Right lobe of liver (tissue), 6 donors: ENCODE data around the gene TNFRSF19. TPM values are rescaled to one million over a fixed set of nuclear protein-coding genes. Genes with fewer than 3 reads are reported as not detected.

Source experiments
- ATAC-seq, 4 donors: fragments of 200-7000 bp; cut with Tn5 transposase; one replicate each; pipeline ENCODE4 v1.9.1; 2020; ENCODE audit warnings: mild to moderate bottlenecking in 4 of 4, moderate library complexity in 4 of 4
- DNase-seq, 3 donors: peaks; one replicate each; pipeline ENCODE4 v3.0.0-alpha.2; 2020
- H3K27ac ChIP-seq, 3 donors: fragments of 200-600 bp; one replicate each; pipeline ENCODE4 v1.8.0; 2022
- H3K27me3 ChIP-seq, 2 donors: fragments of 200-600 bp; one replicate each; pipeline ENCODE4 v1.8.0; 2022
- H3K36me3 ChIP-seq, 4 donors: fragments of 200-600 bp; sonication (generic) in 1 of 4; one replicate each; pipeline versions ENCODE4 v1.5.1 to v1.8.0; 2017 to 2022; ENCODE audit warnings: control low read depth in 1 of 4
- H3K4me1 ChIP-seq, 4 donors: fragments of 200-600 bp; sonication (generic) in 1 of 4; one replicate each; pipeline versions ENCODE4 v1.5.1 to v1.8.0; 2017 to 2022; ENCODE audit warnings: control low read depth in 1 of 4
- H3K4me3 ChIP-seq, 3 donors: fragments of 200-600 bp; one replicate each; pipeline ENCODE4 v1.8.0; 2022
- H3K9me3 ChIP-seq, 4 donors: fragments of 200-600 bp; sonication (generic) in 1 of 4; one replicate each; pipeline versions ENCODE4 v1.5.1 to v1.8.0; 2017 to 2022; ENCODE audit warnings: control low read depth in 1 of 4
- POLR2A ChIP-seq: fragments of 450-650 bp; IDR thresholded peaks from one replicate; pipeline ENCODE4 v1.6.1; 2017; ENCODE audit warnings: antibody characterized with exemption, mild to moderate bottlenecking
- WGBS: methylation state at CpG from one replicate; pipeline ENCODE4 v1.1.6; 2018; ENCODE audit warnings: low coverage, low lambda C conversion rate; ENCODE audit not compliant: insufficient coverage; ENCODE audit errors: missing lambda C conversion rate; 5-methylcytosine and 5-hydroxymethylcytosine counted together
- intact Hi-C, 2 donors: fragments of 100-400 bp; cut with DNase I; formaldehyde crosslinking; loops; one replicate each; pipeline versions ENCODE4 v1.11.2 to v1.14.1; 2022
- total RNA-seq, 6 experiments: library from RNA; depleted of rRNA in 2 of 6; stranded (reverse); fragments of >200 nt in 2 of 6; fragmentation: NEBNext Ultra II Directional in 3 of 6; extraction: Animal tissue kit (Norgen Biotek cat#: 25700) in 3 of 6; gene quantifications; one replicate each; pipeline versions ENCODE4 v1.1.0 to v1.2.4, GENCODE V29; 2016 to 2023
- TF ChIP-seq, protein P1 (sequence below), 4 donors: fragments of 200-600 bp in 3 of 4; fragments of 450-650 bp in 1 of 4; IDR thresholded peaks; one replicate each; pipeline versions ENCODE4 v1.5.1 to v1.8.0; 2016 to 2022; ENCODE audit warnings: antibody characterized with exemption in 4 of 4, mild to moderate bottlenecking in 2 of 4
- donor health status: DM: no; HTN: yes; CAD: no.
- donor health status: DM: no; HTN: no; CAD: no.
- donor health status: DM: no; HTN: no; CAD: no.
- donor health status: DM: no; HTN: yes; CAD: no.
- donor health status: DM: no; HTN: yes; CAD: no.

The TNFRSF19 gene
- total RNA-seq, 6 experiments from 2014 or later, result 0.06 to 0.37 (median 0.29) TPM; not detected in 1

DNA sequence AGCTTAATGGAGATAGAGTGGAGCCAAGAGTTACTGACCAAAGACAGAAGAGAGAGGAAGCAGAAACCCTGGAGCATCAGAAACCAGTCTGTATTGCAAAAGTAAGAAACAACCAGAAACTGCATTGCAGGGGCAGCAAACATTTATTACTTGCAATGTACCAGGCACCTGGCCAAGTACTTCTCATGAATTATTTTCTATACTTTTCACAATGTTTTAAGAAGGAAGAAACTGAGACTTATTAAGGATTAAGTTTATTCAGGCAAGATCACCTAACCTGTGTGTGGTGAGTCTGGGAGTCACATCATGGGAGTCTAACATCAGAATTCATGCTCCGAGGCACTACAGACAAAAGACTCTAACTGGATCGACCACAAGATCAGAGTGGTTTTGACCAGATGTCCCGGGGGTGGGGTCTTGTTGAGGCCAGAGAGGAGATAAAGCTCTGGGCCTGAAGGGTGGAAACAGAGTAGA, 47.4 kb downstream of the TNFRSF19 start:
- H3K36me3 ChIP-seq, result no peaks in the 10 kb centered on the region
- intact Hi-C loops, result no loop called here
- H3K4me1 ChIP-seq, result no peaks in the 10 kb centered on the region
- ATAC-seq, result no peak
- no peak for DNase-seq
- H3K4me3 ChIP-seq, result no peak overlapping the region
- no peak overlapping the region for H3K27ac ChIP-seq
- WGBS, result 40% methylated on average over 3 of the region's 3 CpGs
- TF ChIP-seq POLR2A, result no peak
- TF ChIP-seq, protein P1, sequence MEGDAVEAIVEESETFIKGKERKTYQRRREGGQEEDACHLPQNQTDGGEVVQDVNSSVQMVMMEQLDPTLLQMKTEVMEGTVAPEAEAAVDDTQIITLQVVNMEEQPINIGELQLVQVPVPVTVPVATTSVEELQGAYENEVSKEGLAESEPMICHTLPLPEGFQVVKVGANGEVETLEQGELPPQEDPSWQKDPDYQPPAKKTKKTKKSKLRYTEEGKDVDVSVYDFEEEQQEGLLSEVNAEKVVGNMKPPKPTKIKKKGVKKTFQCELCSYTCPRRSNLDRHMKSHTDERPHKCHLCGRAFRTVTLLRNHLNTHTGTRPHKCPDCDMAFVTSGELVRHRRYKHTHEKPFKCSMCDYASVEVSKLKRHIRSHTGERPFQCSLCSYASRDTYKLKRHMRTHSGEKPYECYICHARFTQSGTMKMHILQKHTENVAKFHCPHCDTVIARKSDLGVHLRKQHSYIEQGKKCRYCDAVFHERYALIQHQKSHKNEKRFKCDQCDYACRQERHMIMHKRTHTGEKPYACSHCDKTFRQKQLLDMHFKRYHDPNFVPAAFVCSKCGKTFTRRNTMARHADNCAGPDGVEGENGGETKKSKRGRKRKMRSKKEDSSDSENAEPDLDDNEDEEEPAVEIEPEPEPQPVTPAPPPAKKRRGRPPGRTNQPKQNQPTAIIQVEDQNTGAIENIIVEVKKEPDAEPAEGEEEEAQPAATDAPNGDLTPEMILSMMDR (IDR thresholded peaks at IDR 0.05), result no peak
- H3K27me3 ChIP-seq, result no peaks in the 10 kb centered on the region
- H3K9me3 ChIP-seq, result no peaks in the 10 kb centered on the region

DNA sequence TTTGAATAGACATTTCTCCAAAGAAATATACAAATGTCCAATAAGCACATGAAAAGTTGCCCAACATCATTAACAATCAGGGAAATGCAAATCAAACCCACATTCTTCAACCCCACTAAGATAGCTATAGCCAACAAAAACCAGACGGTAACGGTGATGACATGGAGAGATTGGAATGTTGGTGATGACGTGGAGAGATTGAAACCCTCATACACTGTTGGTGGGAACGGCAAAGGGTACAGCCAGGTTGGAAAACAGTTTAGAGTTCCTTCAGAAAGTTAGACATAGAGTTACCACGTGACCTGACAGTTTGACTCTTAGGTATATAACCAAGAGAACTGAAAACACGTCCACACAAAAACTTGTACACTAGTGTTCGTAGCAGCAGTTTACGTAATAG, 48.1 kb downstream of the TNFRSF19 start:
- TF ChIP-seq, protein P1 (IDR thresholded peaks at IDR 0.05), result no peak
- no peak for TF ChIP-seq POLR2A
- H3K9me3 ChIP-seq, result no peaks in the 10 kb centered on the region
- intact Hi-C loops, result no loop called here
- H3K4me1 ChIP-seq, result no peaks in the 10 kb centered on the region
- H3K36me3 ChIP-seq, result no peaks in the 10 kb centered on the region
- no peak for ATAC-seq
- no peak for DNase-seq
- H3K27ac ChIP-seq, result no peak overlapping the region
- 62% methylated on average over 8 of the region's 8 CpGs for WGBS
- no peaks in the 10 kb centered on the region for H3K27me3 ChIP-seq
- H3K4me3 ChIP-seq, result no peak overlapping the region

- TF ChIP-seq, protein P1 (IDR thresholded peaks at IDR 0.05), result no peak
- TF ChIP-seq POLR2A, result no peak
- Histone ChIP-seq H3K27ac (no peak overlapping the region), H3K27me3 (no peaks in the 10 kb centered on the region), H3K9me3 (no peaks in the 10 kb centered on the region), H3K36me3 (no peaks in the 10 kb centered on the region), H3K4me1 (no peaks in the 10 kb centered on the region), H3K4me3 (no peak overlapping the region)
- ATAC-seq, result no peak
- intact Hi-C loops, result no loop called here
- DNase-seq, result no peak
- WGBS, result 78% methylated on average over 5 of the region's 5 CpGs
Observed at GRCh38 chr13:23619068-23619855, 49.0 kb downstream of the TNFRSF19 start.

DNA sequence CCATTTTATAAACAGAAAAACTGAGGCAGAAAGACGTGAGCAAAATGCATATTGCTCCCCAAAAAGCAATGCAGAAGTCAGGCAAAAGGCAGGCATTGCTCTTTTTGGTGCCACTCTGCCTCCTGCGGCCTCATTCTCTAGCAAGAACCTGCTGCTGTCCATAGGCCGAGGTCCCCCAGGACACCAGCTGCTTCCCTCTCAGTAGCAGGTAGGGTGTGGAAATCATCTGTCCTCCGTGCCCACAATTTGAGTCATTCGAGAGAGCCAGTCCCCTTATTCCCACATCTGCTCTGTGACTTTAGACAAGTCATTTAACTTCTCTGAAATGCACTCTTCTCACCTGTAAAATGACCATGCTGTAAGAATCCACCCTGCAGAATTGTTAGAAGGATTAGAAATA, 50.0 kb downstream of the TNFRSF19 start:
- Histone ChIP-seq H3K36me3 (no peaks in the 10 kb centered on the region), H3K27me3 (no peaks in the 10 kb centered on the region), H3K4me1 (no peaks in the 10 kb centered on the region), H3K4me3 (no peak overlapping the region), H3K27ac (no peak overlapping the region), H3K9me3 (no peaks in the 10 kb centered on the region)
- DNase-seq, result no peak
- WGBS, result 67% methylated on average over 4 of the region's 5 CpGs
- no peak for TF ChIP-seq POLR2A
- TF ChIP-seq, protein P1 (IDR thresholded peaks at IDR 0.05), result no peak
- intact Hi-C loops, result no loop called here
- no peak for ATAC-seq
